CD4-positive, alpha-beta T cell (primary cell): ENCODE measurements around the gene ARHGAP18. TPM values are rescaled to one million over a fixed set of nuclear protein-coding genes. Genes with fewer than 3 reads are reported as not detected.

Source experiments
- ATAC-seq: fragments of 200-7000 bp; cut with Tn5 transposase; one replicate; pipeline ENCODE4 v1.10.0; 2022; ENCODE audit warnings: mild to moderate bottlenecking; ENCODE audit not compliant: poor library complexity
- CTCF ChIA-PET: fragments of 350-600 bp; sonication (Branson Sonifier 250); formaldehyde crosslinking; loops from one replicate; lab custom pipeline; 2021; ENCODE audit warnings: antibody characterized with exemption, inconsistent platforms; lab: Charles Lee
- POLR2A ChIA-PET: fragments of 350-600 bp; sonication (Branson Sonifier 250); formaldehyde crosslinking; loops from one replicate; lab custom pipeline; 2021; ENCODE audit warnings: antibody characterized with exemption, inconsistent platforms; lab: Charles Lee
- DNase-seq, 14 experiments: peaks; one replicate each; pipeline ENCODE4 v3.0.0-alpha.2; 2013 to 2020; ENCODE audit warnings: mixed read lengths in 2 of 14
- H3K27ac ChIP-seq, 2 donors: one replicate each; pipeline versions ENCODE4 v1.5.1 to v1.7.0; 2013; ENCODE audit warnings: low read length in 2 of 2, low read depth in 1 of 2, mild to moderate bottlenecking in 1 of 2
- H3K27me3 ChIP-seq, 2 experiments: 1 replicate in 1 of 2; 2 replicates in 1 of 2; pipeline versions ENCODE4 v1.6.1 to v1.7.0; 2013; ENCODE audit warnings: low read length in 2 of 2, control low read depth in 1 of 2, mild to moderate bottlenecking in 1 of 2, moderate library complexity in 1 of 2; ENCODE audit not compliant: insufficient read depth in 2 of 2, control insufficient read depth in 1 of 2
- H3K36me3 ChIP-seq: one replicate; pipeline ENCODE4 v1.6.1; 2013; ENCODE audit warnings: low read length, control low read depth; ENCODE audit not compliant: insufficient read depth
- H3K4me1 ChIP-seq: one replicate; pipeline ENCODE4 v1.6.1; 2013; ENCODE audit warnings: low read length, control low read depth; ENCODE audit not compliant: insufficient read depth
- H3K4me3 ChIP-seq: one replicate; pipeline ENCODE4 v1.5.1; 2013; ENCODE audit warnings: mild to moderate bottlenecking, low read length, moderate library complexity
- H3K9me3 ChIP-seq, 2 experiments: 1 replicate in 1 of 2; 2 replicates in 1 of 2; pipeline versions ENCODE4 v1.6.1 to v1.7.0; 2013; ENCODE audit warnings: low read length in 2 of 2, mild to moderate bottlenecking in 2 of 2, control low read depth in 1 of 2, moderate library complexity in 1 of 2; ENCODE audit not compliant: control insufficient read depth in 1 of 2, insufficient read depth in 1 of 2
- H3K27ac Mint-ChIP-seq: one replicate; pipeline ENCODE4 v1.8.0; 2020; ENCODE audit warnings: mixed read lengths
- H3K27me3 Mint-ChIP-seq: one replicate; pipeline ENCODE4 v1.8.0; 2021; ENCODE audit warnings: mixed read lengths
- H3K36me3 Mint-ChIP-seq: one replicate; pipeline ENCODE4 v1.8.0; 2021; ENCODE audit warnings: low read depth, mixed read lengths
- H3K4me1 Mint-ChIP-seq: one replicate; pipeline ENCODE4 v1.8.0; 2021; ENCODE audit warnings: low read depth, mixed read lengths
- H3K4me3 Mint-ChIP-seq: one replicate; pipeline ENCODE4 v1.8.0; 2020; ENCODE audit warnings: mild to moderate bottlenecking, mixed read lengths
- H3K9me3 Mint-ChIP-seq: one replicate; pipeline ENCODE4 v1.8.0; 2020; ENCODE audit warnings: mixed read lengths
- intact Hi-C, 2 experiments: fragments of 100-400 bp; cut with DNase I in 1 of 2; cut with micrococcal nuclease in 1 of 2; formaldehyde crosslinking; loops; one replicate each; pipeline versions ENCODE4 v1.15.1 to v1.9.0; 2023 to 2025; cut with DNase I, micrococcal nuclease
- total RNA-seq, 174 experiments: library from RNA in 2 of 174; stranded (reverse) in 2 of 174; gene quantifications; one replicate each; pipeline ENCODE4 v1.2.3 and lab custom pipeline; 2021 to 2026
- TF ChIP-seq, protein P1 (sequence below): fragments of 200-600 bp; IDR thresholded peaks from one replicate; pipeline ENCODE4 v1.8.0; 2022; ENCODE audit warnings: antibody characterized with exemption, mild to moderate bottlenecking

ARHGAP18 gene
- total RNA-seq, 2 experiments from 2014 or later, result 0.71 to 1.3 TPM

DNA sequence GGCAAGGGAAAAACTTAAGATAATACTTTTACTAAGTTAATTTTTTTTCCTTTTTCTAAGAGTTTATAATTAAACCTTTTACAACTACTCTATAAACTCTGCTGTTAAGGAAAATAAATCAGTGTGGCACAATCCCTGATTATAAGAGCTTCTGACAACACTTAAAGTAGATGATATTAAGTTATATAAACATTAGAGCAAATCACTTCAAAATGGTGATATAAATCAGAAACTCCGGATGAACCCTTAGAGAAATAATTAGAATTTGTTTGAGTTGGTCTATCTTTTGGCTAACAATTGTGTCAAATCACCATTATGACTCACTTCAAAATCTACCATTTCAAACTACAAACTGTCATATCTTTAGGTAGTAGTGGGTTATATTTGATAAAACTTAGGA is 104.9 kb downstream of the ARHGAP18 start:
- Histone ChIP-seq H3K4me3 (no peak overlapping the region), H3K27me3 (no peaks in the 10 kb centered on the region), H3K36me3 (no peaks in the 10 kb centered on the region), H3K9me3 (no peaks in the 10 kb centered on the region), H3K27ac (no peak overlapping the region), H3K4me1 (no peaks in the 10 kb centered on the region)
- Mint-ChIP-seq H3K4me1 (no peaks in the 10 kb centered on the region), H3K36me3 (no peaks in the 10 kb centered on the region), H3K27ac (no peak overlapping the region), H3K4me3 (no peak overlapping the region), H3K9me3 (no peaks in the 10 kb centered on the region), H3K27me3 (no peaks in the 10 kb centered on the region)
- CTCF ChIA-PET, result no interaction called here
- TF ChIP-seq, protein P1, sequence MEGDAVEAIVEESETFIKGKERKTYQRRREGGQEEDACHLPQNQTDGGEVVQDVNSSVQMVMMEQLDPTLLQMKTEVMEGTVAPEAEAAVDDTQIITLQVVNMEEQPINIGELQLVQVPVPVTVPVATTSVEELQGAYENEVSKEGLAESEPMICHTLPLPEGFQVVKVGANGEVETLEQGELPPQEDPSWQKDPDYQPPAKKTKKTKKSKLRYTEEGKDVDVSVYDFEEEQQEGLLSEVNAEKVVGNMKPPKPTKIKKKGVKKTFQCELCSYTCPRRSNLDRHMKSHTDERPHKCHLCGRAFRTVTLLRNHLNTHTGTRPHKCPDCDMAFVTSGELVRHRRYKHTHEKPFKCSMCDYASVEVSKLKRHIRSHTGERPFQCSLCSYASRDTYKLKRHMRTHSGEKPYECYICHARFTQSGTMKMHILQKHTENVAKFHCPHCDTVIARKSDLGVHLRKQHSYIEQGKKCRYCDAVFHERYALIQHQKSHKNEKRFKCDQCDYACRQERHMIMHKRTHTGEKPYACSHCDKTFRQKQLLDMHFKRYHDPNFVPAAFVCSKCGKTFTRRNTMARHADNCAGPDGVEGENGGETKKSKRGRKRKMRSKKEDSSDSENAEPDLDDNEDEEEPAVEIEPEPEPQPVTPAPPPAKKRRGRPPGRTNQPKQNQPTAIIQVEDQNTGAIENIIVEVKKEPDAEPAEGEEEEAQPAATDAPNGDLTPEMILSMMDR, result no peak
- DNase-seq, result no peak
- POLR2A ChIA-PET, result no interaction called here
- intact Hi-C loops, result no loop called here
- no peak for ATAC-seq

- ChIA-PET CTCF (no interaction called here), POLR2A (no interaction called here)
- Histone ChIP-seq H3K27ac (no peak overlapping the region), H3K27me3 (no peaks in the 10 kb centered on the region), H3K4me1 (no peaks in the 10 kb centered on the region), H3K36me3 (no peaks in the 10 kb centered on the region), H3K9me3 (no peaks in the 10 kb centered on the region), H3K4me3 (no peak overlapping the region)
- no peaks in the 10 kb centered on the region for H3K27me3 Mint-ChIP-seq
- TF ChIP-seq, protein P1, result no peak
- H3K27ac Mint-ChIP-seq, result no peak overlapping the region
- DNase-seq (no peak), ATAC-seq (no peak)
- H3K4me3 Mint-ChIP-seq, result no peak overlapping the region
- no peaks in the 10 kb centered on the region for H3K4me1 Mint-ChIP-seq
- intact Hi-C loops, result no loop called here
- no peaks in the 10 kb centered on the region for H3K9me3 Mint-ChIP-seq
- H3K36me3 Mint-ChIP-seq, result no peaks in the 10 kb centered on the region
Measured at GRCh38 chr6:129604321-129604720, 105.7 kb downstream of the ARHGAP18 start.

DNA sequence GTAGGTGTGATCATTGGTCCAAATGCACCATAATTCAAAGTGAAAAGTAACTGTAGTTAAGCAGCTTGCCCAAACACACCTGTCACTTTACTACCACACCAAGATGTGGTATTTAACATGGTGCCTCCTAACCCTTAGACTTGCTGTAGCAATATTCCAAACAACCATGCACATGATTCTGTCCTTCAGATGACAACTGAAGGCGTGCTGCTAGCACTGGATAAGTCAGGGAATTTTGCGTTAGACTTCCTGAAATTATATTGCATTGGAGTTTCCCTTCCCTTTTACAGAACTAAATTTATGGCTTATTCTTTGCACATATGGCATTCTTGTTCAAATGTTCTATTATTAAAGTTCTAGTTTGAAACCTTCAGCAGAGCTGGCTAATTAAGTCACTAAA is 106.2 kb downstream of the ARHGAP18 start:
- Histone ChIP-seq H3K27ac (no peak overlapping the region), H3K4me1 (no peaks in the 10 kb centered on the region), H3K36me3 (no peaks in the 10 kb centered on the region), H3K9me3 (no peaks in the 10 kb centered on the region), H3K4me3 (no peak overlapping the region), H3K27me3 (no peaks in the 10 kb centered on the region)
- ChIA-PET CTCF (no interaction called here), POLR2A (no interaction called here)
- no peaks in the 10 kb centered on the region for H3K9me3 Mint-ChIP-seq
- H3K4me1 Mint-ChIP-seq, result no peaks in the 10 kb centered on the region
- H3K27me3 Mint-ChIP-seq, result no peaks in the 10 kb centered on the region
- H3K36me3 Mint-ChIP-seq, result no peaks in the 10 kb centered on the region
- no peak overlapping the region for H3K27ac Mint-ChIP-seq
- H3K4me3 Mint-ChIP-seq, result no peak overlapping the region
- DNase-seq, result no peak
- intact Hi-C loops, result no loop called here
- ATAC-seq, result no peak
- TF ChIP-seq, protein P1, result no peak
